ENCODE data around the gene FBLN1. TPM values are rescaled to one million over a fixed set of nuclear protein-coding genes. Genes with fewer than 3 reads are reported as not detected.

FBLN1 gene
- total RNA-seq, 2 donors from 2014 or later, result 226 to 305 TPM

DNA sequence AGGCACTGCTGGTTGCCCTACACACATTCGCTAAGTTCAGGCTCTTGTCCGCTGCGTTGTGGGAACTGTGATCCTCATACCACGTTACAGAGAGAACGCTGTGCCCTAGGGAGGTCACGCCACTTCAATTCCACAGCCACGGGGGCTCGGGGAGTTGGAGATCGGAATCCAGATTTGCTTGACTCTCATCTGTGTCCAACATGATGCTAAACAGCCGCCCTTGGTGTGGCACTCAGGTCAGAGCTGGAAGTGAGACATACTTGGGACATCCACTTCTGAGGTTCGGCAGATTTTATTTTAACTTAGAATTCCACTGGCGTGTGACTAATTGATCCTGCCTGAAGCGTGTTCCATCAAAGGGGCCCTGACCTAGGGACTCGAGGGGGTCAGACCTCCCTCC is 47.5 kb upstream of the FBLN1 start:
- Mint-ChIP-seq H3K9me3 (no peaks in the 10 kb centered on the region), H3K4me1 (no peaks in the 10 kb centered on the region), H3K4me3 (no peak overlapping the region), H3K27me3 (ENCODE audit: insufficient read depth) (no peaks in the 10 kb centered on the region), H3K36me3 (ENCODE audit: low read depth) (no peaks in the 10 kb centered on the region), H3K27ac (no peak overlapping the region)
- no peak for DNase-seq
- Histone ChIP-seq H3K27ac (ENCODE audit: low read depth, low read length) (no peak overlapping the region), H3K4me1 (ENCODE audit: control insufficient read depth, insufficient read depth, low read length) (no peaks in the 10 kb centered on the region), H3K4me3 (ENCODE audit: low read length) (no peak overlapping the region), H3K9me3 (ENCODE audit: control insufficient read depth, low read length) (no peaks in the 10 kb centered on the region), H3K36me3 (ENCODE audit: control insufficient read depth, insufficient read depth, low read length) (no peaks in the 10 kb centered on the region), H3K27me3 (ENCODE audit: control insufficient read depth, insufficient read depth, low read length, poor library complexity, severe bottlenecking) (no peaks in the 10 kb centered on the region), H3K9ac (ENCODE audit: extremely low read depth, low read length, poor library complexity, severe bottlenecking) (no peak overlapping the region)
- WGBS, 2 experiments (ENCODE audit: insufficient coverage in 1 of 2, insufficient read length in 1 of 2), result 91 to 92% methylated on average over 14 of the region's 14 CpGs
- TF ChIP-seq, protein P1, sequence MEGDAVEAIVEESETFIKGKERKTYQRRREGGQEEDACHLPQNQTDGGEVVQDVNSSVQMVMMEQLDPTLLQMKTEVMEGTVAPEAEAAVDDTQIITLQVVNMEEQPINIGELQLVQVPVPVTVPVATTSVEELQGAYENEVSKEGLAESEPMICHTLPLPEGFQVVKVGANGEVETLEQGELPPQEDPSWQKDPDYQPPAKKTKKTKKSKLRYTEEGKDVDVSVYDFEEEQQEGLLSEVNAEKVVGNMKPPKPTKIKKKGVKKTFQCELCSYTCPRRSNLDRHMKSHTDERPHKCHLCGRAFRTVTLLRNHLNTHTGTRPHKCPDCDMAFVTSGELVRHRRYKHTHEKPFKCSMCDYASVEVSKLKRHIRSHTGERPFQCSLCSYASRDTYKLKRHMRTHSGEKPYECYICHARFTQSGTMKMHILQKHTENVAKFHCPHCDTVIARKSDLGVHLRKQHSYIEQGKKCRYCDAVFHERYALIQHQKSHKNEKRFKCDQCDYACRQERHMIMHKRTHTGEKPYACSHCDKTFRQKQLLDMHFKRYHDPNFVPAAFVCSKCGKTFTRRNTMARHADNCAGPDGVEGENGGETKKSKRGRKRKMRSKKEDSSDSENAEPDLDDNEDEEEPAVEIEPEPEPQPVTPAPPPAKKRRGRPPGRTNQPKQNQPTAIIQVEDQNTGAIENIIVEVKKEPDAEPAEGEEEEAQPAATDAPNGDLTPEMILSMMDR (conservative IDR thresholded peaks at IDR 0.05), result no peak

DNA sequence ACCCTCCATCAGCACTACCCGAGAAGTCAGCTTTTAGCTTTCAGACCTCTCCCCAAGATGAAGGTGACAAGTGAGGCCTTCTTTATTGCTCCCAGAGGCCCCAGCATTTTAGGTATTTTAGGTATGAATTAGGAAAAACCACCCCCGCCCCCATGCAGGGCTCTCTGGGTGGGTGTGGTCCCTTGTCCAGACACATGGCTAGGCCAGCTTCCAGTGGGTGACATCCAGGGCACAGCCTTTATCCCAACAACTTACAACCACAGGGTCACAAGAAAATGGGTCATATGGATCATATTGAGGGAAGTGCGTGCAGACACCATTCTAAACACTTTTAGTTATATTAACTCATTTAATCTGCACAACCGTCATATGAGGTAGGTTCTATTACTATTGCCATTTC is 47.1 kb upstream of the FBLN1 start:
- Histone ChIP-seq H3K9me3 (ENCODE audit: control insufficient read depth, low read length) (no peaks in the 10 kb centered on the region), H3K4me1 (ENCODE audit: control insufficient read depth, insufficient read depth, low read length) (no peaks in the 10 kb centered on the region), H3K27me3 (ENCODE audit: control insufficient read depth, insufficient read depth, low read length, poor library complexity, severe bottlenecking) (no peaks in the 10 kb centered on the region), H3K4me3 (ENCODE audit: low read length) (no peak overlapping the region), H3K9ac (ENCODE audit: extremely low read depth, low read length, poor library complexity, severe bottlenecking) (no peak overlapping the region), H3K36me3 (ENCODE audit: control insufficient read depth, insufficient read depth, low read length) (no peaks in the 10 kb centered on the region), H3K27ac (ENCODE audit: low read depth, low read length) (no peak overlapping the region)
- Mint-ChIP-seq H3K36me3 (ENCODE audit: low read depth) (no peaks in the 10 kb centered on the region), H3K4me3 (no peak overlapping the region), H3K27ac (no peak overlapping the region), H3K4me1 (no peaks in the 10 kb centered on the region), H3K27me3 (ENCODE audit: insufficient read depth) (no peaks in the 10 kb centered on the region), H3K9me3 (no peaks in the 10 kb centered on the region)
- WGBS, 2 experiments (ENCODE audit: insufficient coverage in 1 of 2, insufficient read length in 1 of 2), result 96 to 100% methylated on average over 1 to 4 of the region's 4 CpGs
- TF ChIP-seq, protein P1 (conservative IDR thresholded peaks at IDR 0.05), result no peak
- no peak for DNase-seq

DNA sequence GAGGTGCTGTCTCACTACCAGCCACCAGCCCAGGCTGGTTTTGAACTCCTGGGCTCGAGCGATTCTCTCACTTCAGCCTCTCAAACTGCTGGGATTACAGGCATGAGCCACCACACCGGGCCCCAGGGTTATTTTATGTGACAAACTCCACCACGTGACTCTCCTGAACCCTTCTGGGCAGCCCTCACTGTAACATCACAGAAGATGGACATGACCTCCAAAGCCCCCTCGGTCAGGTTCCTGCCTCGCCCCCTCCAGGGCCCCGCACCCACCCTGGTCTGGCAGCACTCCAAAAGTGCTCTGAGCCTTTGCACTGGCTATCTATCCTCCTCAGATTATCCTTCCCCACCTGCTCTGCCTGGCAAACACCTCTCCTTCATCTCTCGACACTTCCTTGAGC is 45.9 kb upstream of the FBLN1 start:
- H3K9ac ChIP-seq (ENCODE audit: extremely low read depth, low read length, poor library complexity, severe bottlenecking), result no peak overlapping the region
- H3K36me3 ChIP-seq (ENCODE audit: control insufficient read depth, insufficient read depth, low read length), result no peaks in the 10 kb centered on the region
- H3K4me3 Mint-ChIP-seq, result no peak overlapping the region
- H3K9me3 Mint-ChIP-seq, result no peaks in the 10 kb centered on the region
- H3K9me3 ChIP-seq (ENCODE audit: control insufficient read depth, low read length), result no peaks in the 10 kb centered on the region
- H3K36me3 Mint-ChIP-seq (ENCODE audit: low read depth), result no peaks in the 10 kb centered on the region
- H3K4me3 ChIP-seq (ENCODE audit: low read length), result no peak overlapping the region
- DNase-seq, result no peak
- H3K27me3 ChIP-seq (ENCODE audit: control insufficient read depth, insufficient read depth, low read length, poor library complexity, severe bottlenecking), result no peaks in the 10 kb centered on the region
- no peaks in the 10 kb centered on the region for H3K4me1 Mint-ChIP-seq
- TF ChIP-seq, protein P1 (conservative IDR thresholded peaks at IDR 0.05), result no peak
- no peak overlapping the region for H3K27ac Mint-ChIP-seq
- no peaks in the 10 kb centered on the region for H3K27me3 Mint-ChIP-seq (ENCODE audit: insufficient read depth)
- no peaks in the 10 kb centered on the region for H3K4me1 ChIP-seq (ENCODE audit: control insufficient read depth, insufficient read depth, low read length)
- H3K27ac ChIP-seq (ENCODE audit: low read depth, low read length), result no peak overlapping the region
- WGBS, 2 experiments (ENCODE audit: insufficient coverage in 1 of 2, insufficient read length in 1 of 2), result 92 to 93% methylated on average over 8 of the region's 8 CpGs

Data from endodermal cell (in vitro differentiated cells).